Measurements from ENCODE around the gene PRKCE.

The PRKCE gene

GRCh38 chr2:45899926-45900325 lies 248.5 kb downstream of the PRKCE start:
- TF ChIP-seq CTCF (IDR thresholded peaks at IDR 0.05; ENCODE audit: borderline replicate concordance, insufficient read depth, low read depth, low read length): no peak
- no peak overlapping the region for H3K4me3 ChIP-seq (ENCODE audit: low read depth, low read length)

- no peak for TF ChIP-seq CTCF (IDR thresholded peaks at IDR 0.05; ENCODE audit: borderline replicate concordance, insufficient read depth, low read depth, low read length)
- H3K4me3 ChIP-seq (ENCODE audit: low read depth, low read length): no peak overlapping the region
These were observed 250.1 kb downstream of the PRKCE start for GRCh38 chr2:45901468-45902032.

GRCh38 chr2:45902380-45902779 lies 250.9 kb downstream of the PRKCE start:
- TF ChIP-seq CTCF (IDR thresholded peaks at IDR 0.05; ENCODE audit: borderline replicate concordance, insufficient read depth, low read depth, low read length): no peak
- no peak overlapping the region for H3K4me3 ChIP-seq (ENCODE audit: low read depth, low read length)

- no peak overlapping the region for H3K4me3 ChIP-seq (ENCODE audit: low read depth, low read length)
- TF ChIP-seq CTCF (IDR thresholded peaks at IDR 0.05; ENCODE audit: borderline replicate concordance, insufficient read depth, low read depth, low read length): no peak
These were observed 251.4 kb downstream of the PRKCE start for GRCh38 chr2:45902781-45903375.

GRCh38 chr2:45904267-45904945 lies 252.9 kb downstream of the PRKCE start:
- no peak for TF ChIP-seq CTCF (IDR thresholded peaks at IDR 0.05; ENCODE audit: borderline replicate concordance, insufficient read depth, low read depth, low read length)
- no peak overlapping the region for H3K4me3 ChIP-seq (ENCODE audit: low read depth, low read length)

GRCh38 chr2:45904946-45905631 lies 253.6 kb downstream of the PRKCE start:
- H3K4me3 ChIP-seq (ENCODE audit: low read depth, low read length): no peak overlapping the region
- no peak for TF ChIP-seq CTCF (IDR thresholded peaks at IDR 0.05; ENCODE audit: borderline replicate concordance, insufficient read depth, low read depth, low read length)
